Measurements from ENCODE around the gene ZNF180.
A peak's percentile ranks its signal among the peaks of the same experiment; 100 is the strongest.
"Not testable (repeated sequence)": the region's sequence is repeated elsewhere in the genome, so short reads cannot be mapped to it uniquely, and the experiment has no call there.

ZNF180 gene

DNA sequence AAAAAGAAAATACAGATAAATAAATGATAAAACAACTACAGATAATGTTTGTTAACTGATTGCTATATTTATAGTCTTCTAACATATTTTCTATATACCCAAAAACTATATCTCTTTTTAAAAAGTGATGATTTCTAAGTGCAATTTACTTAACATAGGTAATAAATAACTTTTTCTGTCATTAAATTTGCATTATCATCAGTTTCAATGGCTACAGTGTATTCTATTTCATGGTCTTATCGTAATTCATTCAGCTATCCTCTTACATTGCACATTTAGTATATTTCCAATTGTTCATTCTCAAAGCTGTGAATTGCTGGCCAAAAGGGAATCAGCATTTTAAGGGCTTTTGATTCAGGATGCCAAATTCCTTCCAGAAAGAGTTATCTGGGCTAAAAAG lies 3.6 kb downstream of the ZNF180 start:
- no peak for DNase-seq (ENCODE audit: low spot score)

DNA sequence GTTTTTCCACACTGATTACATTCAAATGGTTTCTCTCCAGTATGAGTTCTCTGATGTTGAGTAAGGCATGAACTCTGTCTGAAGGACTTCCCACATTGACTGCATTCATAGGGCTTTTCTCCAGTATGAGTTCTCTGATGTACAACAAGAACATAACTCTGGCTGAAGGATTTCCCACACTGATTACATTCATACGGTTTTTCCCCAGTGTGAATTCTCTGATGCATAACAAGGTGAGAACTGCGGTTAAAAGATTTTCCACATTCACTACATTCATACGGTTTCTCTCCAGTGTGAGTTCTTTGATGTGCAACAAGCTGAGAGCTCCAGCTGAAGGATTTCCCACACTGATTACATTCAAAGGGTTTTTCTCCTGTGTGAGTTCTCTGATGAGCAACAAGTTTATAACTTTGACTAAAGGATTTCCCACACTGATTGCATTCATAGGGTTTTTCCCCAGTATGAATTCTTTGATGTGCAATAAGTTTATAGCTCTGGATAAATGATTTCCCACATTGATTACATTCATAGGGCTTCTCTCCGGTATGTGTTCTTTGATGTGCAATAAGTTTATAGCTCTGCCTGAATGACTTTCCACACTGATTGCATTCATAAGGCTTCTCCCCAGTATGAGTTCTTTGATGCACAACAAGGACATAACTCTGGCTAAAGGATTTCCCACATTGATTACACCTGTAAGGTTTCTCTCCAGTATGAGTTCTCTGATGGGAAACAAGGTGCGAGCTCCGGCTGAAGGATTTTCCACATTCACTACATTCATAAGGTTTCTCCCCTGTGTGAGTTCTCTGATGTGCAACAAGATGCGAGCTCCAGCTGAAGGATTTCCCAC lies 23.5 kb downstream of the ZNF180 start:
- no peak for DNase-seq (ENCODE audit: low spot score)

DNA sequence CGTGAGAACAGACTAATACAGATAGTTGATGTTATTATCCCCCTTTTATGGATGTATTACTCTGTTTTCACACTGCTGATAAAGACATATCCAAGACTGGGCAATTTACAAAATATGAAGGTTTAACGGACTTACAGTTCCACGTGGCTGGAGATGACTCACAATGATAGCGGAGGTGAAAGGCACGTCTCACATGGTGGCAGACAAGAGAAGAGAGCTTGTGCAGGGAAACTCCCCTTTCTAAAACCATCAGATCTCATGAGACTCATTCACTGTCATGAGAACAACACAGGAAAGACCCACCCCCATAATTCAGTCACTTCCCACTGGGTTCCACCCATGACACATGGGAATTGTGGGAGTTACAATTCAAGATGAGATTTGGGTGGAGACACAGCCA lies 31.6 kb downstream of the ZNF180 start:
- not testable (repeated sequence) for DNase-seq (ENCODE audit: low spot score)

DNA sequence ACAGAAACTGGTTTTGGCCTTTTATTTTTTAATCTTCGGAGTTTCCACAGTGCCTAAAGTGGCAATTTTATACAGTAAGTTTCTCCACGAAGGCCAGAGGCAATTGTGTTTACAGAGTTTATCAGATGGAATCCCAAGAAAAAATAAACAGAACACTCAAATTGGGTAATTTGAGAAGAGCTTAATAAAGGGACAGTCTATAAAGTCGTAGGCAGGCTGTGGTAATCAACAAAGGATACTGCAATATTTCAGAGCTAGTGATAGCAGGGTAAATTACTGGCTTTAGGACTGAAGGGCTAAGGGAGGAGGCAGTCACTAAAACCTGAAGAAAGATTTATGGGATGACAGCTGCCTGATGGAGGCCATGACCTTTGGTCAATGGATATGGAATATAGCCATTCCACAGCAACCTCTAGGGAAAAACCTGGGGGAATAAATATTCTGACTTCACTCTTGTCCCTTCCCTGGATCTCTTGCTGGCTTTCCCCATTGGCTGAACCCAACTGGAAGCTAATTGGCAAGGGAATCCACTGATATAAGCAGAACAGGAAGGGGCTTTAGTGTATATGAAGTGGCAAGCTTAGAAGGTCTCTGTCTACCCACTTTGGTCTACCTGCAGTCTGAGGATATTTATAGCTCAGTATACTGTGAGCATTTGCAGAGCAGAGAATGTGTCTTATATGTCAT lies 37.6 kb downstream of the ZNF180 start:
- not testable (repeated sequence) for DNase-seq (ENCODE audit: low spot score)

DNA sequence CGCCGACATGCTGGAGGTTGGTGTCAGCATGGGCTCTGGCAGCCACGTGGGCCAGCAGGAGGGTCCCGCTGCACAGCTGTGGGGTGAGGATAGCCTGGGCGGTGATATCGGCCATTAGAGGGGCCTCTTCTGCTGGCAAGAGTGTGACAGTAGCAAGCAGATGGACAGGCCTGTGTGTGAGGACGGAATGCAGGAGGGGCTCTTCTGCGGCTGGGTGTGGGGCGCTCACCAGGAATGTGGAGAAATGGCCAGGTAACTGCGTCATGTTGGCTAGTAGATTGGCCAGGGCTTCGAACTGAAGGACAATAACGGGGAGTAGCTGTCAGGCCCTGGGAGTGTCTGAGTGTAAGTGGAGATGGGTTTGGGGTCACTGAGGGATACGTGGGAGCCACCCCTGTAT lies 44.3 kb downstream of the ZNF180 start:
- not testable (repeated sequence) for DNase-seq (ENCODE audit: low spot score)

DNA sequence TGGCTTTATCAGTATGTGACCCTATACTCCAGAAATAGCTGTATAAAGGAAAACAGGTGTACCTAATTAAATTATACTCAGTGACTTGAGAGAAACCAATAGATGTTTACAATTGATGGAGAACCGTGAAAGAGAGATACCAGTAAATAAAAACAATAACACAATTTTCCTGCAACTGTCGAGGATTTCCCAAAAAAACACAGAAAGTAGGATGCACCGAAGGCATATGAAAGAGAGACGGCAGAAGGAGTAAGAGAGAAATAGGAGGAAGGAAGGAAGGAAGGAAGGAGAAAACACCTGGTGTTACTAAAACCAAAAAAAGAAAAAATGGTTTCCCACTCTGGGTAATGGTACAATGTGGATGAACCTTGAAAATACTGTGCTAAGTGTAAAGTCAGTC lies 45.2 kb downstream of the ZNF180 start:
- DNase-seq (ENCODE audit: low spot score) = no peak

- no peak for DNase-seq (ENCODE audit: low spot score)
These were observed 48.0 kb downstream of the ZNF180 start for GRCh38 chr19:44452367-44452766.

DNA sequence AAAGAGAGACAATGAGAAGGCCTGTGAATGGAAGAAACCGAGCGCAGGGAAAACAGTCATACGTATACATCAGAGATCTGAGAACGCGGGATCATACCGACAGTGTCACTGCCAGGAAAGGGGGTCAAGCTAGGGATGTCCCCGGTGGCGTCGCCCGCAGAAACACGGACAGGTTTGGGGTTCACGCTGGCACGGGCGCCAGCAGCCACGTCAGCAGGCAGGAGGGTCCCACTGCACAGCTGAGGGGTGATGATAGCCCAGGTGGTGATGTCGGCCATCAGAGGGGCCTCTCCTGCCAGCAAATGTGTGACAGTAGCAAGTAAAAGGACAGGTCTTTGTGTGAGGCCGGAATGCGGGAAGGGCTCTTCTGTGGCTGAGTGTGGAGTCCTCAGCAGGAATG lies 48.6 kb downstream of the ZNF180 start:
- no peak for DNase-seq (ENCODE audit: low spot score)

DNA sequence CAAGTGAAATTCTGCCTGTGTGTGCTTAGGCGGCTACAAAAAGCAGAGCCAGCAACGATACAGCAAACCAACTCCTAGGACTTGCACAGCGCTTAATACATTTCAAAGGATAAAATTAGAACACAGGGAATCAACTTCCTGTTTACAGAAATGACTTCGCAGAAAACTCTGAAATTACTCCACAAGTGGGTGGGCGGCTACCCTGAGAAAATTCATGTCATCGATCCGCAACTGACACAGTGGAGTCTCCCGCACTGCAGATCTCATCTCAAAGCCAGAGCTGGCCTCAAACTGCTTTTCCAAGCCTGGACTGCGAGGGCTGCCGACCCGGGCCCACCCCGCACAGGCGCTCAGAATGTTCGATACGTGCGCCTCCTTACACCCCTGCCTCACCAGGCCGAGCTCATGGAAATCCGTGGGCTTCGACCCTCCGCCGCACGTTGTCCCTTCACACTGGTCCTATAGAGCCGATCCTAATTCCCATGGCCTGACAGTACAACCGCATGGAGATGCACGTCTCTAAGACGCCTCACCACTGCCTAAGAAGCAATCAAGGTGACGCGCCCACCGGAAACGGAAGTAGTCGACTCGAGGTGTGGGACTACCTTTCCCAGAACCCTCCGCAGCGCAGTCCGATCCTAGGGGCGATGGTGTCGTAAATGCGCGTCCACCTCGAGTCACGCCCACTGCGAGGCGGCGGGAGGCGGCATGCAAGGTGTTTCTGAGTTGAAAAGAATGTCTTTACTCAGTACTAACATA lies 52.2 kb downstream of the ZNF180 start, which contains the start of gene ZNF229:
Gene ZNF229 (minus strand): TSS at position 557 of the 759 bp plus-strand sequence. CDS start 5,625 bp downstream, outside the sequence.
- peak; percentile 90 for DNase-seq (ENCODE audit: low spot score)

DNA sequence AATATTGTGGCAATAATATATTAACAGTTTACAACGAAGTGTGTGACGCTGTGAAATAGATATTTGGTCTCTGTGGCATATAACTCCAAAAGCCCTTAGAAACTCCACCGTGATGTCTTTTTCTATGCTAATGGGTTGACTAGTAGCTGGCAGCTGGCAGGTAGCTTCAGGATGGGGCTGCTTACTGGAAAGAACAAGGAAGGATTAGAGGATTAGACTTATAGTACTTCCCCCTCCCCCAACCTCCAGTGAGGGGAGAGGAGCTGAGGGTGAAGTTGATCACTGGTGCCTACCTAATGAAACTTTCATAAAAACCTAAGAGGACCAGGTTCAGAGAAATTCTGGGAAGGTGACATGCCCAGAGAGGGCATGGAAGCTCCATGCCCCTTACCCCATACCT lies 61.9 kb downstream of the ZNF180 start:
- DNase-seq (ENCODE audit: low spot score) = no peak

DNA sequence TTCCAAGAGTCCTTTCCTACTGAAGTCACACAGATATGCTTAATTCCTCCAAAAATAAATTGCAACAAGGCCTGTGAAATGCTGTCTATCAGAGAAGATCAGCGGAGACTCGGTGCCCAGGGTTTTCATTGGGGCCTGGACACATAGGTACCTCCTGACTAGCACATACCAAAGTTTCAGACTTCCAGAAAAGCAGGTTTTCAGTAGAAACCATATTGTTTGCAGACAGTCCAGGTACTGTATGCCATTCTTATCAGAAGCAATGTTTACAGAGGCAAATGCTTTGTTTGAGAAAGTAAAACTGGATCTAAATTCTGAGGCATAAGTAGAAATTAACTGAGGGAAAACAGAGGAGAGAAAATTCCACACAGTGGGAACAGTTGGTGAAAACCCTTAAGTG lies 64.9 kb downstream of the ZNF180 start:
- no peak for DNase-seq (ENCODE audit: low spot score)

DNA sequence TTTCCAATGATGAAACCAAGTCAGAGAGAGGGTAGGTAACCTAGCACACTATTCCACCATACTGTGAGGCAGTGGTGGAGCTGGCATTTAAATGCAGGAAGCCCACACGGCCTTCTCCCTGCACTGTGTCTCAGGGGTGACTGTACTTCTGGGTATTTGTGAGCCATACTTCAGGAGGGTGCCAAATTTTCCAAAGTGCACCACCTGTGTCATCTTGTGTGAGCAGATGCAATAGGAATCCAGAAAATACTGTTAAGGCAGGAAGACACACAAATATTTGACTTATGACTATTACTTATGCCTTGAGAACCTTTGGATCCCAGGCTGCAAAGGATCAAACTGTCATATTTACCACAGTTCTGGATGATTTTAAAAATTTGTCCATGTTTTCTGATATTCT lies 69.4 kb downstream of the ZNF180 start:
- no peak for DNase-seq (ENCODE audit: low spot score)

Measured in hepatic stellate cell (primary cell).